IgD-negative memory B cell (primary cell): ENCODE measurements around the gene NRSN2. TPM values are rescaled to one million over a fixed set of nuclear protein-coding genes. Genes with fewer than 3 reads are reported as not detected.

Experiments used
- H3K27ac Mint-ChIP-seq, 3 donors: one replicate each; pipeline ENCODE4 v1.8.0; 2020 to 2022; ENCODE audit warnings: mild to moderate bottlenecking in 3 of 3, mixed read lengths in 3 of 3, moderate library complexity in 1 of 3
- H3K27me3 Mint-ChIP-seq: one replicate; pipeline ENCODE4 v1.8.0; 2021; ENCODE audit warnings: mixed read lengths
- H3K36me3 Mint-ChIP-seq: one replicate; pipeline ENCODE4 v1.8.0; 2020; ENCODE audit warnings: mild to moderate bottlenecking, mixed read lengths
- H3K4me1 Mint-ChIP-seq, 3 donors: one replicate each; pipeline ENCODE4 v1.8.0; 2020 to 2022; ENCODE audit warnings: mixed read lengths in 3 of 3, mild to moderate bottlenecking in 1 of 3
- H3K4me3 Mint-ChIP-seq, 4 donors: one replicate each; pipeline ENCODE4 v1.8.0; 2020 to 2022; ENCODE audit warnings: mild to moderate bottlenecking in 4 of 4, mixed read lengths in 4 of 4, moderate library complexity in 3 of 4
- H3K9me3 Mint-ChIP-seq, 3 donors: one replicate each; pipeline ENCODE4 v1.8.0; 2020 to 2021; ENCODE audit warnings: mixed read lengths in 3 of 3, mild to moderate bottlenecking in 1 of 3
- polyA plus RNA-seq: library from polyadenylated mRNA; unstranded; fragments of 300-500 nt; fragmentation: Illumina TruSeq; gene quantifications from one replicate; pipeline ENCODE4 v1.2.3, GENCODE V29; 2021

Gene NRSN2, protein sequence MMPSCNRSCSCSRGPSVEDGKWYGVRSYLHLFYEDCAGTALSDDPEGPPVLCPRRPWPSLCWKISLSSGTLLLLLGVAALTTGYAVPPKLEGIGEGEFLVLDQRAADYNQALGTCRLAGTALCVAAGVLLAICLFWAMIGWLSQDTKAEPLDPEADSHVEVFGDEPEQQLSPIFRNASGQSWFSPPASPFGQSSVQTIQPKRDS
- 6.2 TPM for polyA plus RNA-seq

DNA sequence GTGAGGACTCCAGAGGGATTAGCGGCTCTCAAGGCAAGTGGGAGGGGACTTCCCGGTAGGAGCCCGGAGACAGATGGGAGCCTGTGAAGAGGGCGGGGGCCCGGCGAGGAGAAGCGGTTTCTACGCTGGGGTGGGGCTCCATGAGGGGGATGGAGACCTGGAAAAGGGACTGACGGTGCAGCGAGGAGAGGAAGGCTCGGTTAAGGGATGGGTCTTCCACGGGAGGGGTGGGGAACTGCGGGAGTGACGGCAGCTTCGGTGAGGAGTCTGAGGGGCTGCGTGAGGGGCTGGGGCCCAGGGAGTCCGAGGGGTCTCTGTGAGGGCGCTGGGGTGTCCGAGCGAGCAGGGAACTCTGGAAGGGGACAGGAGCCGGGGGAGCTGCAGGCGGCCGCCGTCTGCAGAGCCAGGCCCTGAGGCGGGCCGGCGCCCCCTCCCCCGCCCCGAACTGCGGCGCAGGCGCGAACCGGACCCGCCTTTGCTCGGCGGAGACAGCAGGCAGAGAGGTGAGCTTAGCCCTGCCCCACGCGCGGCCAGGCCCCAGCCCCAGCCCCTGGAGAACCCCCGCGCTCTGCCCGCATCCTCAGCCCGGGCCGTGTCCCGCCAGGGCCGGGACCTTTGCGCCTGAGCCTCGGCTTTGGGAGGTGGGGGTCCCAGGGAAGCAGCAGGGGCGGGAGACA, at the start of gene NRSN2:
NRSN2 (plus strand) TSS at position 472 of the 677 bp plus-strand sequence. CDS start 2,533 bp downstream, outside the sequence.
- Mint-ChIP-seq H3K27me3 (no peaks in the 10 kb centered on the region), H3K27ac (peak within 1 kb of the TSS; percentile 65 to 81 (median 78)), H3K36me3 (peaks cover 2% of the 10 kb centered on the region), H3K4me3 (peak within 1 kb of the TSS; percentile 92 to 99 (median 94)), H3K9me3 (no peaks in the 10 kb centered on the region), H3K4me1 (peaks cover 6 to 10% (median 9%) of the 10 kb centered on the region in 3 donors)

DNA sequence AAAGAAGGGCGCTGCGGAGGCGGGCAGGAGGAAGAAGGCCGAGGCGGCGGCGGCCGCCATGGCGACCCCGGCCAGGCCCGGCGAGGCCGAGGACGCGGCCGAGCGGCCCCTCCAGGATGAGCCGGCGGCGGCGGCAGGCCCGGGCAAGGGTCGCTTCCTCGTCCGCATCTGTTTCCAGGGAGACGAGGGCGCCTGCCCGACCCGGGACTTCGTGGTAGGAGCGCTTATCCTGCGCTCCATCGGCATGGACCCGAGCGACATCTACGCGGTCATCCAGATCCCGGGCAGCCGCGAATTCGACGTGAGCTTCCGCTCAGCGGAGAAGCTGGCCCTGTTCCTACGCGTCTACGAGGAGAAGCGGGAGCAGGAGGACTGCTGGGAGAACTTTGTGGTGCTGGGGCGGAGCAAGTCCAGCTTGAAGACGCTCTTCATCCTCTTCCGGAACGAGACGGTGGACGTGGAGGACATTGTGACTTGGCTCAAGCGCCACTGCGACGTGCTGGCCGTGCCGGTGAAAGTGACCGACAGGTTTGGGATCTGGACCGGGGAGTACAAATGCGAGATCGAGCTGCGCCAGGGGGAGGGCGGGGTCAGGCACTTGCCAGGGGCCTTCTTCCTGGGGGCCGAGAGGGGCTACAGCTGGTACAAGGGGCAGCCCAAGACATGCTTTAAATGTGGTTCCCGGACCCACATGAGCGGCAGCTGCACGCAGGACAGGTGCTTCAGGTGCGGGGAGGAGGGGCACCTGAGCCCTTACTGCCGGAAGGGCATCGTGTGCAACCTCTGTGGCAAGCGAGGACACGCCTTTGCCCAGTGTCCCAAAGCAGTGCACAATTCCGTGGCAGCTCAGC, 48.8 kb upstream of the NRSN2 start:
- no peaks in the 10 kb centered on the region for H3K27me3 Mint-ChIP-seq
- H3K4me3 Mint-ChIP-seq = peak overlapping the region; percentile 98 to 100 (median 100)
- H3K4me1 Mint-ChIP-seq = peaks cover 23 to 38% (median 29%) of the 10 kb centered on the region in 3 donors
- peaks cover 4% of the 10 kb centered on the region for H3K36me3 Mint-ChIP-seq
- peak overlapping the region; percentile 99 to 100 (median 100) for H3K27ac Mint-ChIP-seq
- no peaks in the 10 kb centered on the region for H3K9me3 Mint-ChIP-seq

DNA sequence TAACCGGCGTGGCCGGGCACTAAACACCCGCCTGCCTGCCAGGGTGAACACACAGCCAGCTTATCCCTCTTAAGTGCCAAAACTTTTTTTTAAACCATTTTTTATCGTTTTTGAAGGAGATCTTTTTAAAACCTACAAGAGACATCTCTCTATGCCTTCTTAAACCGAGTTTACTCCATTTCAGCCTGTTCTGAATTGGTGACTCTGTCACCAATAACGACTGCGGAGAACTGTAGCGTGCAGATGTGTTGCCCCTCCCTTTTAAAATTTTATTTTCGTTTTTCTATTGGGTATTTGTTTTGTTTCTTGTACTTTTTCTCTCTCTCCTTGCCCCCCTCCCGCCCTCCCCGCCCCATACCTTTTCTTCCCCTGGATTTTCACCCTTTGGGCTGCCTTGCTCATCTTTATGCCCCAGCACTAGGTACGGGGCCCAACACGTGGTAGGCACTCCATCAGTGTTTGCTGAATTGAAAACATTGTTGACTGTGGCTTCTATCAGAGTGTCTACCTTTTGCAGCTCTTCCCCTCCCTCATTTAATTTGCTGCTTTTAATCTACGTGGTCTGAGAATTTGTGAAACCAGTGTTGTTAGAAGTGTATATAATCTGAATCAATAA, 48.0 kb upstream of the NRSN2 start:
- H3K27me3 Mint-ChIP-seq = no peaks in the 10 kb centered on the region
- peak overlapping the region; percentile 98 to 100 (median 100) for H3K4me3 Mint-ChIP-seq
- peaks cover 23 to 40% (median 29%) of the 10 kb centered on the region in 3 donors for H3K4me1 Mint-ChIP-seq
- H3K27ac Mint-ChIP-seq = peak overlapping the region; percentile 99 to 100 (median 100)
- H3K36me3 Mint-ChIP-seq = peaks cover 4% of the 10 kb centered on the region
- H3K9me3 Mint-ChIP-seq = no peaks in the 10 kb centered on the region

DNA sequence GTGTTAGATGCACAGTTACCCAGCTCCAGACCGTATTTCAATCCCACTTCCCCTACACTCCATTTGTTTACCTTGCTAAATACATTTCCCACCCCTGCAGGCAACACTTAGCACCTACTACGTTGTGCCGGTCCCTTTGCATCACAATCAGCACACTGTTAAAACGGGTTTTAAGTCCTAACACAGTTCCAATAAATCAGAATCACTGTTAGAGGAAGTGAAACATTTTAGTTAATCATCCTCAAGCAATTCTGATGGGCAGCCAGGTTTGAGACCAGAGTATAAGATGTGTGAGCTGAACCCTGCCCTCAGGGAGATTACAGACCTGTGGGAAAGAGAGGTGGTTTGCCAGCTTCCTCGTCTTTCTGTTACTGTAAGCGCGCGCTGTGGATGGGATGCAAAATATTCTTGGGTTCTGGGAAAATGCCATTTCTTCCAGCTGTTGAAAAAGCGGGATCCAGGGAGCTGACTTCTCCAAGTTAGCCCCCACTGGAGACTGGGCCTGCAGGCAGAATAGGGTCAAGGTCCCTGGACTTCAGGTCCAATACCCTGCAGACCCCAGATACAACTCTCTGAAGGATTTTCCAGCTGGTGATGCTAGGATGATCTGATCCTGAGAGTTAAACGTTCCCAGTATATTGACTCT, 46.4 kb upstream of the NRSN2 start:
- peak overlapping the region in 2 of 3 donors; percentile 46 to 100 for H3K27ac Mint-ChIP-seq
- H3K9me3 Mint-ChIP-seq = no peaks in the 10 kb centered on the region
- no peaks in the 10 kb centered on the region for H3K27me3 Mint-ChIP-seq
- peaks cover 4% of the 10 kb centered on the region for H3K36me3 Mint-ChIP-seq
- H3K4me1 Mint-ChIP-seq = peaks cover 23 to 41% (median 29%) of the 10 kb centered on the region in 3 donors
- peak overlapping the region; percentile 79 to 83 (median 82) for H3K4me3 Mint-ChIP-seq

DNA sequence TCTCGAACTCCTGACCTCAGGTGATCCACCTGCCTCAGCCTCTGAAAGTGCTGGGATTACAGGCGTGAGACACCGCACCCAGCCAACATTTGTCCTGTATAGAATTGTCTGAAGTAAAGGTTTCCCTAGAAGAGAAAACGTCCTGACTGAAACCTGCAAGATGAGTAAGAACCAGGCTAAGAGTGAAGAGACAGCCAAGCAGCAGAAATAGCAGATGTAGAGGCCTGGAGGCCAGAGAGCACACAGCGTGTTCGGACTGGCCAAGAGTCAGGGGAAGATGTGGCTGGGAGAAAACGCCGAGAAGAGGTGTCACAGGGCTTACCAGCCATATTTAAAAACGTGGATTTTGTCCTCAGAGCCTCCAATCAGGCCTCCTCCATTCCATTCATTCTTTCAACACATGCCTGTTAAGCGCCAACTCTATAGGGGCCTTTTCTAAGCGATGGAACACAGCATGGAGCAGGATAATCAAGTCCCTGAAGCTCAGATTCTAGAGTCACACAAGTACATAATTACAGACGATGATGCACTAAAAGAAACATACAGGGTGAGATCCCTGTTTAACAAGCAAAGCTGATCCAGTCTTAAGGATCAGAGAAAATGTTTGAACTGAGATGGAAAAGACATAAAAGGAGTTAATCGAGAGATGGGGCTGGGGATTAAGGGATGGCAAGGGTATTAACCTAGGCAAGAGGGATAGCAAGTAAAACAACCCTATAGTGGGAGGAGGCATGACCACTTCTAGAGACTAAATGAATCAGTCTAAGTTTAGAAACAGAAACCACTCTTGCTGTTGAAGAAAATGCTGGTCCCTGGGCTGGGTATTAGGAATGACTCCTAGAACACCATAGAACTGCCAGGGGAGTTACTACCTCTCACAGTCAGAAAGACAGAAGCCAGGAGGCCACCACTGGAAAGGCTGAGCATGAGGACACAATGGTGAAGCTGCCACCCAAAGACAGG, 44.7 kb upstream of the NRSN2 start:
- peaks cover 4% of the 10 kb centered on the region for H3K36me3 Mint-ChIP-seq
- H3K9me3 Mint-ChIP-seq = no peaks in the 10 kb centered on the region
- H3K27ac Mint-ChIP-seq = peak overlapping the region in 2 of 3 donors; percentile 53 to 57
- peak overlapping the region in 1 of 4 donors; percentile 24 for H3K4me3 Mint-ChIP-seq
- no peaks in the 10 kb centered on the region for H3K27me3 Mint-ChIP-seq
- H3K4me1 Mint-ChIP-seq = peaks cover 19 to 35% (median 23%) of the 10 kb centered on the region in 3 donors

DNA sequence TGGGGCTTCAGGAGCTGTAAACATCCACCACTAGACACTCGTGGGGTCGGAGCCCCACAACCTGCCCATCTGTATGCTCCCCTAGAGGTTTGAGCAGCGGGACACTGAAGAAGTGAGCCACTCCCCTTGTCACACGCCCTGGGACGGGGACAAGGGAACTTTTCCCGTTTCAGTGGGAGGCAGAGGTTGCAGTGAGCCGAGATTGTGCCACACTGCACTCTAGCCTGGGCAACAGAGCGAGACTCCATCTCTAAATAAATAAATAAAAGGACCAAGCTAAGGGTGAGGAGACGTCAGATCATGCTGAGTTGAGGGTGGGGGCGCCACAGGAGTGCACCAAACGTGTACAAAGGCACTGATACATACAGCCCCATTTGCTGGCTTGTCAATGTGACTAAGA, 41.2 kb upstream of the NRSN2 start:
- Mint-ChIP-seq H3K27ac (peak overlapping the region in 1 of 3 donors; percentile 11), H3K27me3 (no peaks in the 10 kb centered on the region), H3K4me3 (no peak overlapping the region), H3K9me3 (no peaks in the 10 kb centered on the region), H3K36me3 (peaks cover 3% of the 10 kb centered on the region), H3K4me1 (peaks cover 9 to 21% (median 13%) of the 10 kb centered on the region in 3 donors)

DNA sequence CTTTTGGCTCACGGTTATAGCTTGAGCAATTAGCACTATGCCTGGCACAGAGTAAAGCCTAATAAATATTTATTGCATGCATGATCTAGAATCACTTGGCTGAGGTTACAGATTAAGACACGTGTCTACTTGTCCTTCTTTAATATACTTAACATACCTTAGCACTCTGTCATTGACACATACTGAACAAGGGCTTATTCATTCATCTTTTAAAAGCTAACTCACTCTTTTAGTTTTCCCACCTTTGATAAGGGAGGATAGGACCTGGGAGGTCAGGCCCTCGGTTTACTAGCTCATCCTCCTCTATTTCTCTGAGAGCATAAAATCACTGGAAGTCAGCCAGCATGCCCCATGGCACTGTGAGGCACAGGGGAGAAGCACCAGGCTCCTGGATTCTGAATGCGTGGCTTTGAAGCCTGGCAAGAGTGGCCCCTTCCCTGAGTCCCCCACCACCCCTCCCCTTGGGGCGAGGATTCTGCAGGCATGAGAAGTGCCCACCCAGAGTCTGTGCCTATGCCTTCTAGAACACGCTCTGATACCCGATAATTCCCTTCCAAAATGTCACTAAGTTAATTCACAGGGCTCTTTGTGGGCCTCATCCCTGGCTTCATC, 38.4 kb upstream of the NRSN2 start:
- H3K36me3 Mint-ChIP-seq = no peaks in the 10 kb centered on the region
- peaks cover 10 to 20% (median 14%) of the 10 kb centered on the region in 3 donors for H3K4me1 Mint-ChIP-seq
- no peak overlapping the region for H3K4me3 Mint-ChIP-seq
- H3K27ac Mint-ChIP-seq = peak overlapping the region in 1 of 3 donors; percentile 53
- no peaks in the 10 kb centered on the region for H3K27me3 Mint-ChIP-seq
- no peaks in the 10 kb centered on the region for H3K9me3 Mint-ChIP-seq

DNA sequence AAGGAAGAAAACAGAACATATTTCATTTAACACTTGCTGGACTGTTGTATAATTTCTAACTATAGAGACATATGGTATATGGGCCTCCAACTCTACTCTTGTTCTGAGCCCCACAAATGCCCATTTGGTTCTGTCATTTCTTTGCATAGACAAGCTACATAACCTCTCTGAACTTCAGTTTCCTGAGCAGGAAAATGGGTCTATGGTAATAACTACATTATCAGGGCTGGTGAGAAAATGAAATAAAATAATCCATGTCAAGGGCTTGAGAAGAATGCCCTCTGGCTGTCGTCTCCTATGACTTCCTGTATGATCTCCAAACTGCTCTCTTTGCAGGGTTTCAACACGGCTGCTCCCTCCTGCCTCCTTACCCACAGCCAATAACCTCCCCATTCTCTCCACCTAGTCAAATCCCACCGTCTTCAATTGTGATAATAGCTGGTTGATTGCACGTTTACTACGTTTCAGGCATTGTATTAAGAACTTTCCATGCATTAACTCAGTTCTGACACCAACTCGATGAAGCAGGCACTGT, 37.5 kb upstream of the NRSN2 start:
- Mint-ChIP-seq H3K4me3 (peak overlapping the region; percentile 5 to 79 (median 51)), H3K4me1 (peaks cover 10 to 20% (median 15%) of the 10 kb centered on the region in 3 donors), H3K27ac (peak overlapping the region in 1 of 3 donors; percentile 24), H3K9me3 (no peaks in the 10 kb centered on the region), H3K27me3 (no peaks in the 10 kb centered on the region), H3K36me3 (peaks cover 1% of the 10 kb centered on the region)

DNA sequence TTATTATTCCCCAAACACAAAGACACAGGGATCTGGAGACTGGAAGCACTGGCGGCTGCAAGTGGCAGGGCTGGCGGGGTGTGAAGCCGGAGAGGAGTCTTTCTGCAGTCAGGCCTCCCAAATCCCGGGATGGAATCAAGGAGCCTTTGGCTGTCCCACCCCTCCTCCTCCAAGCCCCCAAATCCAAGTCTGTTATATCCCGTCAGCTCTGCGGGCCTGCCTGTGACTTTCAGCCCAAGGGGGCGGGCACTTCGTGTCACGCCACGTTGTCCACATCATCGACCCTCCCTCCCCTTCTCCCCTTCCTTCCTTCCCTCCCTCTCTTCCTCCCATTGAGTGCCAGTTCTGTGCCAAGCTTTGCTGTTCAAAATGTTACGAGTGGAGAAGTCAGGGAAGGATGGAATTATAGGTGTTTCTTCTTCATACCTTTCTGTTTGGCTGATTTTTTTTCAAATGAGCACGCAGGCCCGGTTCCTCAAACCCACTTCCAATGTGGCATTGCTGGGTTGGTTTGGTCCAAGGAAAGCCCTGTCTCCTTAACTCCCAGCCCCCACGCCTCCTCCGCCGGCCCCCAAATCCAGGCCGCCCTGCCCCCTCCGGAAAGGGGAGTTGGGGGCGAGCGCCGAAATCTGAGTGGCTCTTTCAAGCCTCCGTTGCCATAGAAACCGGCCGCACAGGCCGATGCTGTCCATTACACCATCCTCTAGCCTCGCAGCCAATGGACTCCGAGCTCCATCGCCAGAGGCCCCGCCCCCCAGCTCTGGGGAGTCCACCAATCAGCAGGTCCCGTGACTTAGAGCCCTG, 36.9 kb upstream of the NRSN2 start:
- peak overlapping the region; percentile 80 to 92 (median 88) for H3K27ac Mint-ChIP-seq
- H3K4me3 Mint-ChIP-seq = peak overlapping the region; percentile 76 to 94 (median 88)
- peaks cover 1% of the 10 kb centered on the region for H3K36me3 Mint-ChIP-seq
- peaks cover 10 to 20% (median 15%) of the 10 kb centered on the region in 3 donors for H3K4me1 Mint-ChIP-seq
- H3K9me3 Mint-ChIP-seq = no peaks in the 10 kb centered on the region
- no peaks in the 10 kb centered on the region for H3K27me3 Mint-ChIP-seq

DNA sequence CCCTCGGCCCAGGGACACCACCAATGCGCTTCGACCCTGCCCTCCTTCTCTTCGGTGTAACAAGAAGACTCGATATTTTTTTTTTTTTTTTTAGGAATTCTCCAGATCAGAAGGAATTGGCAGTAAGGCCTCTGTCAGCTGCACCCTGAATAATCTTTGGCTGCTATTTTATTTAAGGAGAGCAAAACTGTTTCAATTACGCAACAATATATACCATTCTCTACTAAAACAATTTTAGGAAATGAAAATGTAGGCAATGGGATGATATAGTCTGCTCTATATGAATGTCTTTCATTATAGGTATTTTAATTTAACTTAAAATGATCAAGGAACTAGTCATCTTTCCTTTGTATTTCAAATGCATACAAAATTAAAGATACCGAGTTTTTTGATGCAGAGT, 36.3 kb upstream of the NRSN2 start:
- Mint-ChIP-seq H3K9me3 (no peaks in the 10 kb centered on the region), H3K27me3 (no peaks in the 10 kb centered on the region), H3K4me1 (peaks cover 10 to 20% (median 15%) of the 10 kb centered on the region in 3 donors), H3K4me3 (peak overlapping the region; percentile 76 to 94 (median 88)), H3K36me3 (peaks cover 1% of the 10 kb centered on the region), H3K27ac (peak overlapping the region; percentile 80 to 92 (median 88))

DNA sequence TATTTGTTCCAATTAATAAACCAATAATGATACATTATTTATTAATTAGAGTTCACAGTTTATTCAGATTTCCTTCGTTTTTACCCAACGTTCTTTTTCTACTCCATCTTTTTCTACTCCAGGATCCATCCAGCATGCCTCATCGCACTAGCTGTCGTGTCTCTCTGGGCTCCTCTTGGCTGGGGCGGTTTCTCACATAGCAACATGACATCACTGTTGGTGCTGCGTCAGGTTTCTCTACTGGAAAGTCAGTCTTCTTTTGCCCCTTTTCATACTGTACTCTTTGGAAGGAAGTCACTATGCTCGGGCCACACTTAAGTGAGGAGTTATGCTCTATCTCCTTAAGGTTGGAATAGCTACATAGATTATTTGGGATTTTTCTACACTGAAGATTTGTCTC, 35.3 kb upstream of the NRSN2 start:
- peaks cover 1% of the 10 kb centered on the region for H3K36me3 Mint-ChIP-seq
- H3K4me3 Mint-ChIP-seq = peak overlapping the region in 3 of 4 donors; percentile 20 to 55 (median 40)
- peaks cover 10 to 20% (median 15%) of the 10 kb centered on the region in 3 donors for H3K4me1 Mint-ChIP-seq
- no peaks in the 10 kb centered on the region for H3K27me3 Mint-ChIP-seq
- no peaks in the 10 kb centered on the region for H3K9me3 Mint-ChIP-seq
- H3K27ac Mint-ChIP-seq = no peak overlapping the region

DNA sequence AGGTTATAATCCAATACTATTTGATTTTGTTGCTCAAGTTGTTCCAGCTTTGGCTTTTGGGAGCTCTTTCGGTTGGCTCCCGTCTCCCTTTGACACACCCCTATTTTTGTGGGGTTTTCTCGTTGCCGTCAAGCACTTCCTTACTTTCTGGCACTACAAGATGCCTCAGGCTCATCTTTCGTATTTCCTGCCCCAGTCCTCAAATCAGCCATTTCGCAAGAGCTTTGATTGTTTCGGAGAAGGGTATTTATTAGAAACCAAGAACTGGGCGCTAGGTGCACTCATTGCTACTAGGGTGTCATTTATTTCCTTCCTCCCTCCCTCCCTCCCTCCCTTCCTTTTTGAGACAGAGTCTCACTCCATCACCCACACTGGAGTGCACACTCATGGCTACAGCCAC, 34.8 kb upstream of the NRSN2 start:
- Mint-ChIP-seq H3K27me3 (no peaks in the 10 kb centered on the region), H3K9me3 (no peaks in the 10 kb centered on the region), H3K4me3 (no peak overlapping the region), H3K27ac (no peak overlapping the region), H3K36me3 (peaks cover 2% of the 10 kb centered on the region), H3K4me1 (peaks cover 10 to 20% (median 15%) of the 10 kb centered on the region in 3 donors)
